Fibroblast of skin of left biceps (primary cell): ENCODE measurements around the gene TRAPPC6A.
"Not testable (repeated sequence)": the region's sequence is repeated elsewhere in the genome, so short reads cannot be mapped to it uniquely, and the experiment has no call there.

ENCODE experiments used
- DNase-seq, 2 experiments: peaks; one replicate each; pipeline ENCODE4 v3.0.0-alpha.2; 2013; ENCODE audit warnings: low read depth in 2 of 2

Gene TRAPPC6A

DNA sequence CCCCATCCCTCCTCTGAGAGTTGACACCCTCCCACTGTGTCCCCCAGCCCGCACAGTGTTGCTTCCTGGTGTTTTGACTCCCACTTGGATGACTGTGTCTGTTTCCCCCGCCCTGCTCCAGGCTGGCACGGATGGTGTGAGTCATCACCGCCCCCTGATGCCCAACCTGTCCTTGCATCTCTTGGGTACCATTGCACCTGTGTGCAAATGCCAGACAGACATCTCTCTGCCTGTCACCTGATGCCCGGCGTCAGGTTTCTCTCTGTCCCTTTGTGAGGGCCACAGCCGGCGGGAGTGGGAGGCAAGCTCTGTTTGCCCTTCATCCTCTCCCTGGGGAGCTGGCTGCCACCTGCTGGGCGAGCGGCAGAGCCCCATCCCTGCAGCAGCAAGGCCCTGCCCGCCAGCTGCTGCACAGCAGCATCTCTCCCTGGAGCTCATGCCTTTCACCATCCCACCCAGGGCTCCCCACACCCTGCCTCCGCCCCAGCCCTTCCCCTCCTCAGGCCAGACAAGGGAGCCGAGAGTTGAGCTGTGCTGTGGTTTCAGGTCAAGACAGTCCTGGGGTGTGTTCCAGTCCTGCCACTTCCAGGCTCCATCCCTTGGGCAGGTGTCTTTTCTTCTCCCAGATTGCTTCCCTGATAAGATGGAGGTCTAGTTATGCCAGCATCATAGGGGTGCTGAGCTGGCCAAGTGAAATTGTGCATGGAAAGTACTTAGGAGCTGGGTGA is 47.0 kb downstream of the TRAPPC6A start:
- DNase-seq = no peak

DNA sequence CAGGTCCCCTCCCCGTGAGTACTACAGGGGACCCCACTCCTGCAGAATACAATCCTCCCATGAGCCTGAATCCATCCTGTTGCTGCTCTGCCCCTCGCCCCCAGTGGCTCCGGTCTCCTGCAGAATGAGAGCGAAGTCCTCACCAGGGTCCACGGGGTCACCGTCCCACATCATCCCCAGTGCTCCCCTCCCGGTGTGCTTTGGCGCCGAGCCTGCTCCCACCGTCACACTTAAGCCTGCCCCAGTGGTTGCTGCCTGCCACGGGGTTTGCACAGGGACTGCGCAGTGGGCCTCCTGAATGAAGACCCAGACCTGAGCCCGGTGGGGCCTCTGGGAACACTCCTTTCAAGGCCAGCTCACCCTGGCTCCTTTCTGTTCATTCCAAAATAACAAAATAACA is 47.8 kb downstream of the TRAPPC6A start:
- no peak for DNase-seq

DNA sequence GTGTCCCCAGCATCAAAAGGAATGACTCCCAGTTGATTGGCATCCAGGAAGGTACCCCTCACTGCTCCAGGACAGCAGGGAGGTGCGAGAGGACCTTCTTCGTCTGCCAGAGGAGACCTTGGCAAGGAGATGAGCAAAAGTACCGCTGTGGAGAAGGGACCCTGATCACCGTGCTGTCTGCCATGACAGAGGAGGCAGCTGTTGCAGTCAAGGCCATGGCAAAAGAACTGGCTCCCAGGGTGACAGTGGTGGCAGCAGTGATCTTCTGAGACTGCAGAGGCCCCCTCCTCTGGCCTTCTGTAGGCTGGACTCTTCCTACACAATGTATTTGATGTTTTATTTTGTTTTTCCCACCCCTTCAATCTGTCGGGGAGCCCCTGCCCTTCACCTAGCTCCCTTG is 49.2 kb downstream of the TRAPPC6A start:
- no peak for DNase-seq

DNA sequence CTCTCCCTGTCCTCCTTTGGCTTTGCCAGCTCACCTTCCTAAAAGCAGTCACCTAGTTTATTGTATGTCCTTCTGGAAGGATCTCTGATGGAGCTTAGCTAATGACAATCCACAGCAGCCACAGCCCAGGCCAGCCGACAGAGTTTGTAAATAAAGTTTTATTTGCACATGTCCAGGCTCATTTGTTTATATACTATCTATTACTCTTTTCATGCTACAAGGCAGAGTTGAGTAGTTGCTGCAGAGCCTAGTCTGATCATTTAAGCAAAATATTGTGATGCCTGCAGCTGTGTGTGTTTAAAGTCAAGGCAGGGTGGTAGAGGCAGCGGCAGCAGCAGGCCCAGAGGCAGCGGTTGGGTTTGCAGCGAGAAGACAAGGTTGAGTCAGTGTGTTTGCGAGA is 49.9 kb downstream of the TRAPPC6A start:
- no peak for DNase-seq

DNA sequence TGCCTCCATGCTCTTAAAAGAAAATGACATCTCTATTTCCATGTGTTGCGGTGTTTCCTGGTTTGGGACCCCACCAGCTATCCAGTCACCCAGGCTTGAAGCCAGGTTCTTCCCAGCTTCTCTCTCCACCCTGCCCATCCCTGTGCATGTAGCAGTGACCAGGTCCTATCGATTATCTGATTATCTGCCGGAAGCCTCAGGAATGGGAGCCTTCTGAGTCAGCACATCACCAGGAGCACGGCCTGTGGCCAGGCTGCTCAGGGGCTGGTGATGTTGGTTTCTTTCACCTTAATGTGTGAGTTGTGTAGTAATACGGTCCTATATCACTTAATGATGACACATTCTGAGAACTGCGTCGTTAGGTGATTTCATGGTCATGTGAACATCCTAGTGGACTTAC is 51.4 kb downstream of the TRAPPC6A start:
- no peak for DNase-seq

DNA sequence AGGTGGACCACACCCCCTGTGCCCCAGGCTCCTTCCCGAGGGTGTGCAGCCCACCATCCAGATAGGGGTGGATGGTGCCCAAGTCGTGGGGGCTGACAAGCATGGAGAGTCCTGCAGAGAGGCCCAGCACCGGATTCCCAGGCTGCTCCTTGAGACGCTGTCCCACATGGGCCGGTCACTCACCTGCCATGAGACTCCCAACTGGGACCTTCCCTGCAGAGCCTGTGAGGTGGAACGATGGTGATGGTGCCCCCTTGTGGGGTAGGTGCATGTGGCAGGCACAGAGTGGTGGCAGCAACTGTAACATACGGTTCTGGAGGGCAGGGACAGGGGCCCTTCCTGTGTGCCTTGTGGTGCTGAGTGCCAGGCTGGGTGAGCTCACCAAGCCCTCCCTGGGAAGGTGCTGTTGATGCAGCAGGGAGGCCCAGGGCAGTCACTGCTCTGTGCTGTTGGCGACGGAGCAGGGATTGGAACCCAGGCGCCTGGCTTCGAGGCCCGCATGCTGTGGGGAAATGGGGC is 52.0 kb downstream of the TRAPPC6A start:
- no peak for DNase-seq

DNA sequence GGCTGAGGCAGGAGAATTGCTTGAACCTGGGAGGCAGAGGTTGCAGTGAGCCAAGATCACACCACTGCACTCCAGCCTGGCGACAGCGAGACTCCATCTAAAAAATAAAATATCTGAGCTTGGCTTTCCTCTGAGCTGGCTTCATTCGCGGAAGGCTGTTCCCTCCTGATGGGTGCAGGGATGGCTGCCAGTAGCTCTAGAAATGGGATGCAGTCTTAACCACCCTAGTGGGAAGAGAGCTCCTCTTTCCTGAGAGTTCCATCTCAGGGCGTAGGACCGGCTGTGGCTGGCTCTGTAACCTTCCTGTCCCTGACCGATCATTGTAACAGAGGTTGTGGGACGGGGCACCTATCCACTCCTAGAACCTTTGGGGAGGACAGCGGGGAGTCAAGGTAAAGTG is 52.7 kb downstream of the TRAPPC6A start:
- no peak for DNase-seq

DNA sequence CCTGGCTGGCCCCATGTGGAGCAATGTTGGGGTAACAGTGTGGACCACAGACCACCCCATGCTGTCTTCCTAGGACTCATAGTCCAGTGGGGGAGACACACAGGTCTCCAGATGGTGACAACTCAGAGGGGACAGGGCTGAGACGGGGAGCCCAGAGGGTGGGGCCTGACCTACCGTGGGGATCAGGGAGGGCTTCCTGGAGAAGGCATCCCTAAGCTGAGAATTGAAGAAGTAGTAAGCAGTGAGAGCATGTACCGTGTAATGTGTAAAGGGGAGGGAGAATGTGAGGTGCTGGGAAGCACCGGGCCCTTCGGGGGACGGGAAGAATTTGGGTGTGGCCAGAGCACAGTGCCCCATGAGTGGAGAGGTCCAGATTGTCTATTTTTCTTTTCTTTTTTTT is 54.0 kb downstream of the TRAPPC6A start:
- no peak for DNase-seq

DNA sequence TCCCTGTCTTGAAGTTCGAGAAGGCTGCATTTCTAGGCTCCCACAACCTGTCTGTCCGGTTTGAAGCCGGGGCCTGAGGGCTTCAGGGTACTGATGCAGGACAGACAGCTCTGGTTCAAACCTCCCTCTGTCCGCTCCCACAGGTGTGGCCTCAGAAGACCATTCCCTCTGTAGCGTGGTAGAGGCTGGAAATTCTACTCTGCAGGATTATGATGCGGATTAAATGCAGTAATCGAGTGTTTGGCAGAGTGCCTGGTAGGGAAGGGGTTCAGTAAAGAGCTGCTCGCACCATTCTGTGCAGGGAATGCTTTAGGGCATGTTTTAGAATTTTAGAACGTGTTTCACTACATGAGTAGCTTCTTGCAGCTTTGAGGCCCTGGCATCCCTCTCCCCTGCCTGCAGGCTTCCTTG is 54.6 kb downstream of the TRAPPC6A start:
- no peak for DNase-seq

DNA sequence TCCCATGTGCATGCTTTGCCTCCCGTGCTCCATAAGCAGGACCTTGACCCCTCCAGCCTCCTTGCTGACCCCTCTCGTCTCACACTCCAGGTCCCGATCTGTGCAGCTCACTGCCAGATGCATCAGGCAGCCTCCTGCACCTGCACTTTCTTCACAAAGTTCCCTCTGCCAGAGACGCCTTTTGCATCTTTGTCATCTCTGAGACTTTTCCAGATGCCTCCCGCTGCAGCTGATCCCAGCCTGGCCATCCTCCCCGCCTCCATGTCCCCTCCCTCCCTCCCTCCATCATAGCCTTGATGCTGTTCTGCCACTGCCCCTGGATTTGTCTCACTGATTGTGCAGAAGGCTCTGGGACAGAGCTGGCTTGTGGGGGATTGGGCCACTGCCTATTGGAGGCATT is 55.2 kb downstream of the TRAPPC6A start:
- no peak for DNase-seq

DNA sequence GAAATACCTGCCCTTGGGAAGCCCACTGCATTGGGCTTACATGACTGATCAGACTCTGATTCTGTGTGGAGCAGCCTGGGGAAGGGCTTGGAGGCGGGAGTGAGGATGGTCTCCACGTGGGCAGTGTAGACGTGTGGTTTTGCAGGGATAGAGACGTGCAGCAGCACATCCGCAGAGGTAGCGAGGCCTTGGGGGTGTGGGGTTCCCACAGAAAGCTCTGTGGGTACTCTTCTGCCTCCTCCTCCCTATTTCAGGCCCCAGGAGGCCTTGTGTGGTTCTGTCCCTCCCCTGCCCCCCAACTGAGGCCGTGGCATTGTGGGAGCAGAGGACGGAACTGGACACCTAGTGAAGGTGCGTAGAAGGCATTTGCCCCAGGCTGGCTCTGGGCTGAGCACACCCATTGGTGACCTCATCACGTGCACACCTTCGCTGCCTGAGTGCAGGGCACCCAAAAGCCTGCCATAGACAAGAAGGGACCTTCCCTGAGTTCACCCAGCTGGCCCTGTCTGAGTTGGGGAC is 56.2 kb downstream of the TRAPPC6A start:
- DNase-seq = no peak

DNA sequence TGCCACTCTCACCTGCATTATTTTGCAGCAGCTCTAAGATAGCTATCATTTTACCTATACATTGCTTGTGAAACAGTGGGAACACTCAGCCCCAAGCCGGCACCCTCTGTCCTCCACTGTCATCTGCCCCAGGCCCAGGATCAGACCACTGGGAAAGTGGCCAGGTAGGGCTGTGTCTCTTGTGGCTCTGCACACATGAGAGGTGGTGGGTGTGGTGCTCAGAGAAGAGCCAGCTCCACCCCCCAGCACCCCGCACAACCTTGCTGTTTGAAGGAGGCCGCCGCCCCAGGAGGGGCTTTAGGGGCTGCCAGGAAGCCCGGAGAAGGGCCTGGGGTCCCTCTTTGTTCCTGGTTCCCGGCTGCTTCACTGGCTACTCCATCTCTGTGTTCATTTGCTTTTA is 58.5 kb downstream of the TRAPPC6A start:
- no peak for DNase-seq

DNA sequence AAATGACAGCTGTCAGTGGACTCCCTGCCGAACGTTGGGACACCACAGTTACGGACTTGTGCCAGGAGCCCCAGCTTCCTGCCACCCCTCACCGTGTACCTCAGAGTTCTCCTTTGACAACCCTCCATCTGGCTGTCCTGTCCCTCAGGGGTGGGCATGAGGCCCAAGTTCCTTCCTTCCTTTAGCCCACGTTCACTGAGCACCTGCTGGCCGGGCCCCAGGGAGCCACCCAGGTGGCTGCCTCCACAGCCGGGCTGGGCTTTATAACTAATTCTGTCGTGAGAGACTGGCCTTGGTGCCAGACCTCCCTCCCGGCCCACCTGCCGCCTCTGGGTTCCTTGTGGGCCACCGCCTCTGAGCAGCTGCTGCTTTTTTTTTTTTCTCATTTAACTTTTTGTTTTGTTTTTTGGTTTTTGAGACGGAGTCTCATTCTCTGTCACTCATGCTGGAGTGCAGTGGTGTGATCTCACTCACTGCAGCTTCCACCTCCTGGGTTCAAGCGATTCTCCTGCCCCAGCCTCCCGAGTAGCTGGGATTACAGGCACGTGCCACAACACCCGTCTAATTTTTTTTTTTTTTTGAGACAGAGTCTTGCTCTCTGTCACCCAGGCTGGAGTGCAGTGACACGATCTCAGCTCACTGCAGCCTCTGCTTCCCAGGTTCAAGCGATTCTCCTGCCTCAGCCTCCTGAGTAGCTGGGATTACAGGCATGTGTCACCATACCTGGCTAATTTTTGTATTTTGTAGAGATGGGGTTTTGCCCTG is 59.3 kb downstream of the TRAPPC6A start:
- DNase-seq = not testable (repeated sequence)

DNA sequence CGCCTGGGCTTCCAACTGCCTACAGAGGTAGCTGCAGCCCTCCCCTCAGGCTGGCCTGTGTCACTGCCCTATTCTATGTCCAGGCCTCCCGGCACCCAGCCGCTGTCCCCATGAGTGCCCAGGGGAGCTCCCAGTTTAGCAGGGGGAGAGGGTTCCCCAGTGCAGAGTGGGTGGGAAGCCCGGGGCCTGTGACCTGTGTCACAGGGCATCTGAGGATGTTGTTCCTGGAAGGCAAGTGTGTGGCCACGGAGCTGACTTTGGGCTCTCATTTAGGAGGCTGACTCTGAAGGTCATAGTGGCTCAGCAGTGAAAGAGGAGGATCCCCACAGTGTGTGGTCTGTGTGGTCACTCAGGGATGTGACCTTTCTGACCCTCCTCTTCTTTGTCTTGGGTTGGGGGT is 59.9 kb downstream of the TRAPPC6A start:
- no peak for DNase-seq

DNA sequence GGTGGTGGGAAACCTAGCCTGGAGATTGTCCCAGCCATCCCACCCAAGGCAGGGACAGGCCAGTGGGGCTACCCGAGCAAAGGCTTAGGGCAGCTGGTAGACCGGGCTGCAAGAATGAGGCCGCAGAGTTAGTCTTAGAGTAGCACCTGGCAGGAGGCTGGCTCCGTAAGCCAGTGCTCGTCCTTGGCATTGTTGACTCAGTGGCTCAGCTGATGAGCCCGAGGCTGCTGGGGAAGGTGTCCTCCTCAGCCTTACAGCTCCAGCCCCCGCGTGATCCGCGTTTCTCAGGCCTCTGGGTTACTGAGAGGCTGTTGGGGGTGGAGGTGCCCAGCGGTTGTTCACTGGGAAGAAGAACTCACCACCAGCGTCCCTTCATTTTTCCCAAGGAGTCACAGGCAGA is 60.4 kb downstream of the TRAPPC6A start:
- DNase-seq = no peak

DNA sequence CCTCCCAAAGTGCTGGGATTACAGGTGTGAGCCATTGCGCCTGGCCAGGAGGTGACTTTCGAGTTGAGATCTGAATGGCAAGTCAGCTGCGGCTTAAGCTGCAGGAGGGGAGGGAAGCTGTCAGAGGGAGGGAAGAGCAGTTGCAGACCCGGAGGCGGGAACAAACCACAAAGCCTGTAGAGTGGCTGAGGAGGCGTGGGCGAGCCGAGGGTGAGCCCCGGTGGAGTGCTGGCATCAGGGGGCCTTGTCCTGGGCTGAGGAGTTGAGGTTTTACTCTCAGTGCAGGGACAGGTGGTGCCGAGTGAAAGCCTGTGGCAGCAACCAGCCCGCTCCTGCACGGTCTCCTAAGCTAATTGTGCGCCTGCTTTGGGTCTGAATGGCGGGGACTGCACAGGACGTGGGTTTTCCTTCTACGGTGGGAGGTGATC is 60.9 kb downstream of the TRAPPC6A start:
- no peak for DNase-seq

DNA sequence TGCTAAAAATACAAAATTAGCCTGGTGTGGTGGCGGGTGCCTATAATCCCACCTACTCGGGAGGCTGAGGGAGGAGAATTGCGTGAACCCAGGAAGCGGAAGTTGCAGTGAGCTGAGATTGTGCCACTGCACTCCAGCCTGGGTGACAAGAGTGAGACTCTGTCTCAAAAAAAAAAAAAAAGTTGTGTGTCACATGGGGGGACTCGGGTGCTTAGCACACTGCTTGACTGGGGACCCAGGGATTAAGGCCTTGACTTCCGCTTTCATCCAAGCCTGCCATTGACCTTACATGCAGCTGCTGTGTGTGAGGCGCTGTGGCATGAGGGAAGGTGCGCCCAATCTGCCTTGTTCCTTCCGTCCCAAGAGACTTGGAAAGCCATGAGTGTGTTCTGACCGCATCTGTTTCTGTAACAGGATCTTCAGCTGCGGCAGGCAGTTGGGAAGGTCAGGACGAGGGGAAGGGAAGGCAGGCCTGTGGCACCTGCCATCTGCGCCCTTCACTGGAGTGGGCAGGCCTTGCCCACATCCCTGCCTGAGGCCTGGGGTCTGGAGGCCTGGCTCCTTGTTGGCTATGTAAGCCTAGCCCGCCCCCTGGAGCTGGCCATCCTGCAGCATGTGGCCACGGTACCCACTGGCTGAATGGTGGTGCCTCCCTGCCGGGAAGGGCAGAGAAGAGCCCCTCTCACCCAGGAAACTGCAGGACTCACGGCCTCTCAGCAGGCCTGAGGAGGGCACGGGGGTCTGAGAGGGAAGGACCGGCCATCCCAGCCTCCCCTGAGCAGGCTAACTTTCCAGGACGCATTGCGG is 62.0 kb downstream of the TRAPPC6A start:
- no peak for DNase-seq

DNA sequence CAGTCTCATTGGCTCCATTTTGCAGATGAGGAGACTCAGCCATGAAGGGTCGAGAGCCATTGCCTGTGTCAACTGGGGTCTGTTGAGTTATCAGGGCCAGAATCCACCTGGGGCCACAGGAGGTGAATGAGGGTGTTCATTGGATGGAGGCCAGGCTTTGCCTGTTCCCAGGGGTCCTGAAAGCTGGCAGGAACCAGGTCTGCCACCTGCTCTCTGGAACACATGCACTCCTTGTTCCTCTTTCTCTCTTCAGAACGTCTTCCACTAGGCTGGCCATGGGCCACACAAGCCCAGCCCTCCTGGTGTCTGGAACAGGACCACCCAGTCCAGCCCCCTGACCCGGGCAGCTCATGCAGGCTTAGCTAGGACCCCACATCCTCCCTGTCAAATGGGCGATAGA is 63.9 kb downstream of the TRAPPC6A start:
- DNase-seq = no peak

DNA sequence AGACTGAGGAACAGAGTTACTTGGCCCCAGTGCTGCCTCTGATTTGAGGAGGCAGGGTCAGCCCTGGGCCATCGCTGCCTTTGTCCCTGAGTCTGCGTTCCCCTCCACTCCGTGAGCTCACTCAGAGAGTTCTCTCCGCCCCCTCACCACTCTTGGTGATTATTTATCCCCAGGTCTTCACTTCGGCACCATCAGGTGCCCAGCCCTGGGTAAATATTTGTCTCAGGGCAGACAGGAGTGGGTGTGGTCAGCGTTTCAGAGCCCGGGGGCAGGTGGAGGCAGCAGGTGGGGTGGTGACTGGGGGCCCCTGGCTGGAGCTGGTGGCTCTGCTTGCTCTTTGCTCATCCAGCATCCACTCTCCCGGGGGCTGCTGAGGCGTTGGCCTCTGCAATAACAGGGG is 64.4 kb downstream of the TRAPPC6A start:
- DNase-seq = no peak
